IPS-15b (cell line): ENCODE data around the gene RDM1.
"Not testable (repeated sequence)": the region's sequence is repeated elsewhere in the genome, so short reads cannot be mapped to it uniquely, and the experiment has no call there.

Experiments
- H3K27me3 ChIP-seq: one replicate; pipeline ENCODE4 v1.6.1; 2013; ENCODE audit warnings: low read length; ENCODE audit not compliant: control insufficient read depth, insufficient read depth
- H3K36me3 ChIP-seq: one replicate; pipeline ENCODE4 v1.6.1; 2013; ENCODE audit warnings: low read length; ENCODE audit not compliant: control insufficient read depth, insufficient read depth
- H3K4me1 ChIP-seq: one replicate; pipeline ENCODE4 v1.6.1; 2013; ENCODE audit warnings: mild to moderate bottlenecking, low read length; ENCODE audit not compliant: control insufficient read depth, insufficient read depth
- H3K4me3 ChIP-seq: one replicate; pipeline ENCODE4 v1.5.1; 2013; ENCODE audit warnings: low read depth, low read length
- H3K9ac ChIP-seq: one replicate; pipeline ENCODE4 v1.6.1; 2013; ENCODE audit warnings: low read depth, mild to moderate bottlenecking, low read length
- H3K9me3 ChIP-seq: one replicate; pipeline ENCODE4 v1.6.1; 2013; ENCODE audit warnings: mild to moderate bottlenecking, low read length; ENCODE audit not compliant: control insufficient read depth, insufficient read depth

RDM1 gene

GRCh38 chr17:35953720-35954119, 23.1 kb upstream of the RDM1 start:
- peaks cover 5% of the 10 kb centered on the region for H3K4me1 ChIP-seq
- H3K36me3 ChIP-seq, result no peaks in the 10 kb centered on the region
- H3K9me3 ChIP-seq, result no peaks in the 10 kb centered on the region
- H3K9ac ChIP-seq, result no peak overlapping the region
- no peak overlapping the region for H3K4me3 ChIP-seq
- no peaks in the 10 kb centered on the region for H3K27me3 ChIP-seq

DNA sequence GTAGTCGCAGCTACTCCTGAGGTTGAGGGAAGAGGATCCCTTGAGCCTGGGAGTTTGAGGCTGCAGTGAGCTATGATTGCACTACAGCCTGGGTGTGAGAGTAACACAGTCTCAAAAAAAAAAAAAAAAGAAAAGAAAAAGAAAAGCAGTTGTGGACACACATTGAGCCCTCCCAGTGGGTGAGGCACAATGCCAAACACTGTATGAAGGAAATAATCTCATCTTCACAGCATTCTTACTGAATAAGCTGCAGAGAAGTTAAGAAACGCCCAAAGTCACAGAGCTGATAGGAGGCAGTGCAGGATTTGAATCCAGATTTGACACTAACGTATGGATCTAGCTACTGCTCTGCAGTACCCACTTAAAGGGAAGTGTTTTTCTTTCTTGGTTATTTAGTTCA, 18.8 kb upstream of the RDM1 start:
- no peak overlapping the region for H3K4me3 ChIP-seq
- no peaks in the 10 kb centered on the region for H3K27me3 ChIP-seq
- no peak overlapping the region for H3K9ac ChIP-seq
- no peaks in the 10 kb centered on the region for H3K36me3 ChIP-seq
- H3K4me1 ChIP-seq, result peaks cover 5% of the 10 kb centered on the region
- H3K9me3 ChIP-seq, result no peaks in the 10 kb centered on the region

DNA sequence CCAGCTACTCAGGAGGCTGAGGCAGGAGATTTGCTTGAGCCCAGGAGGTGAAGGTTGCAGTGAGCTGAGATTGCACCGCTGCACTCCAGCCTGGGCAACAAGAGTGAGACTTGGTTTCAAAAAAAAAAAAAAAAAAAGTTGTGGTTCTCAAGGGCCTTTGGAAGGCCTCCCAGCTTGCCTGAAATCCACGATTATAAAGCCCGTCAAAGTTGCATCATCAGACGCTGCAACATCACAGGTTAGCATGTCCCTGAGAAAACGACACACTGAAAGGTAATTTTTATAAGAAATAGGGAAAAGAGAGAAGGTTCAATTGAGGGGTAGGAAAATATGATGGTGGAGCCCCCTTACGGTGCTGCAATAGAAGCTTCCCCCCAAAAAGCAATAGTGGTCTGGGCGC, 17.5 kb upstream of the RDM1 start:
- Histone ChIP-seq H3K4me3 (no peak overlapping the region), H3K9me3 (no peaks in the 10 kb centered on the region), H3K27me3 (no peaks in the 10 kb centered on the region), H3K36me3 (no peaks in the 10 kb centered on the region), H3K4me1 (no peaks in the 10 kb centered on the region), H3K9ac (no peak overlapping the region)

- Histone ChIP-seq H3K27me3 (no peaks in the 10 kb centered on the region), H3K36me3 (no peaks in the 10 kb centered on the region), H3K9me3 (no peaks in the 10 kb centered on the region), H3K9ac (no peak overlapping the region), H3K4me1 (no peaks in the 10 kb centered on the region), H3K4me3 (no peak overlapping the region)
These were observed 16.6 kb upstream of the RDM1 start for GRCh38 chr17:35947156-35947585.

- Histone ChIP-seq H3K9ac (no peak overlapping the region), H3K9me3 (no peaks in the 10 kb centered on the region), H3K4me1 (no peaks in the 10 kb centered on the region)
These were observed 13.6 kb upstream of the RDM1 start for GRCh38 chr17:35944151-35944550.

DNA sequence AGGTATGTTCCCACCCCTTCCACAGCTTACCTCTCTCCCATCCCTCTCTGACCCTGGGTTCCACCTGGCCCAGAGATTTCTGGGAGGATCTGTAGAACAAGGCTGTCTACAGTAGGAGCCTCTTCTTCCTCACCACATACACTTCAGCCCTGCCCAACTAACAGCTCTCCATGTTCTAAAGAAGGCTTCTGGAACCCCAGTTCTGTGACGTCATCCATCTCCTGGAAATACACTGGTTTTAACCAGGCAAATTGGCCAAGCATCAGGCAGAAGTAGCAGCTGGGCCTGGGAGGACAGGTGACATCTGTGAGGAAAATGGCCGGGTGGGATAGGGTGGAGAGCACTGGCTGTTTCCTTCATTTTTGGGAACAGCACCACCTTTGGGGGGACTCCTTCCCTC, 13.0 kb upstream of the RDM1 start, which contains the start of gene LYZL6:
LYZL6 (minus strand) TSS at position 177 of the 400 bp plus-strand sequence. CDS start 4,357 bp downstream, outside the sequence.
- Histone ChIP-seq H3K9me3 (no peaks in the 10 kb centered on the region), H3K9ac (no peak within 1 kb of the TSS), H3K4me1 (no peaks in the 10 kb centered on the region), H3K4me3 (no peak within 1 kb of the TSS), H3K27me3 (no peaks in the 10 kb centered on the region), H3K36me3 (no peaks in the 10 kb centered on the region)

More at GRCh38 chr17:35944151-35944550, 13.6 kb upstream of the RDM1 start:
- Histone ChIP-seq H3K27me3 (no peaks in the 10 kb centered on the region), H3K36me3 (no peaks in the 10 kb centered on the region), H3K4me3 (no peak overlapping the region)

DNA sequence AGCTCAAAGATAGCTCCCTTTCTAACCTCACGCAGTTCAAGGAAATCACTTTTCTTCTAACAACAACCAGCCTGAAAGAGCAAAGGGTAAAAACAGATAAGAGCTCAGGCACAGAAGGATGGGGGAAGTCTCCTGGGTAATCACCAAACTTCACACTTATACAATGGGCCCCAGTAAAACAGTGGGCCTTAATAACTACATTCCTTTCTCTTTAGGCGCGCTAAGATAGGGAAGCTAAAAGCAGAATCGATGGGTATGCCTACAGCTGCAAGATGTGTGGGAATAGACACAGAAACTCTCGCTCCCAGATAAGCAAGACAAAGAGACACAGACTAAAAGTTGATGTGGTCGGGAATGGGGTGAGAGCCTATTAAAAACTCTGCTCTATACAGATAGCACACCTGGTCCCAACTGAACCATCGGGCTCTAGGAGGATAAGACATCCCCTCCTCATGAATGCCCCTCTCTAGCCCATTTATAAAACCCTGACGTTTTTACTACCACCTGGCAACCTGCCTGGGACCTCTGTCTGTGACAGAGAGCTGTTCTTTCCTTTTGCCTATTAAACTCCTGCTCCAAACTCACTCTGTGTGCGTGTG, 12.1 kb upstream of the RDM1 start:
- Histone ChIP-seq H3K4me1 (no peaks in the 10 kb centered on the region), H3K4me3 (no peak overlapping the region), H3K27me3 (no peaks in the 10 kb centered on the region), H3K9ac (no peak overlapping the region), H3K9me3 (no peaks in the 10 kb centered on the region), H3K36me3 (no peaks in the 10 kb centered on the region)

DNA sequence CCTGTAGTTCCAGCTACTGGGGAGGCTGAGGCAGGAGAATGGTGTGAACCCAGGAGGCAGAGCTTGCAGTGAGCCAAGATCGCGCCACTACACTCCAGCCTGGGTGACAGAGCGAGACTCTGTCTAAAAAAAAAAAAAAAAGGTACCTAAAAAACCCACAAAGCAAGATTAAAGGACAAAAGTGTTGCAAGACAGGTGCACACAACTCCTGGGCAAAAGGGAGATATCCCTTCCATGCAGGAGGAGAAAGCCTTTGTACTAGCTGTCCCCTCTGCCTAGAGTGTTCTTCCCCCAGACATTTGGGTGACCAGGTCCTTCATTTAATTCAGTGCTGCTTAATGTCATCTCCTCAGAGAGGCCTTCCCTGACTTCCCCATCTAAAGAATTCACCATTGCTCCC, 7.9 kb upstream of the RDM1 start:
- H3K9me3 ChIP-seq, H3K4me3 ChIP-seq, H3K9ac ChIP-seq, H3K4me1 ChIP-seq, H3K27me3 ChIP-seq, H3K36me3 ChIP-seq: not testable (repeated sequence)

- Histone ChIP-seq H3K36me3 (no peaks in the 10 kb centered on the region), H3K9ac (no peak overlapping the region), H3K4me1 (peaks cover 3% of the 10 kb centered on the region), H3K9me3 (no peaks in the 10 kb centered on the region), H3K27me3 (no peaks in the 10 kb centered on the region), H3K4me3 (no peak overlapping the region)
These were observed 5.5 kb upstream of the RDM1 start for GRCh38 chr17:35936063-35936462.

- Histone ChIP-seq H3K4me3 (no peak overlapping the region), H3K36me3 (no peaks in the 10 kb centered on the region), H3K27me3 (peaks cover 5% of the 10 kb centered on the region), H3K4me1 (peaks cover 6% of the 10 kb centered on the region), H3K9ac (no peak overlapping the region), H3K9me3 (no peaks in the 10 kb centered on the region)
These were observed 4.2 kb upstream of the RDM1 start for GRCh38 chr17:35934760-35935159.

DNA sequence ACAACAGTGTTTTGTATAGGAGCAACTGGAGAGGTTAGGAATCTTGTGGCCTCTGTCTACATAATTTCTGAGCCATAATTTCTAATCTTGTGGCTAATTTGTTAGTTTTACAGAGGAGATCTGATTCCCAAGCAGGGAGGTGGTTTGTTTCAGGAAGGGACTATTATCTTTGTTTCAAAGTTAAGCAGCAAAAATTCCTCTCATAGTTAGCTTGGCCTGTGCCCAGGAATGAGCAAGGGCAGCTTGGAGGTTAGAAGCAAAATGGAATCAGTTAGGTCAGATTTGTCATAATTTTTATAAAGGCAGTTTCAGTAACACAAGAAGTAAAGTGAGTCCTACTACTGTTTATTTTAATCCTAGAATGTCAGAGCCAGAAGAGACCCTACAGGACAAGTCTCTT, 2.0 kb upstream of the RDM1 start:
- H3K4me3 ChIP-seq, result no peak overlapping the region
- H3K27me3 ChIP-seq, result peaks cover 6% of the 10 kb centered on the region
- H3K9me3 ChIP-seq, result no peaks in the 10 kb centered on the region
- H3K9ac ChIP-seq, result no peak overlapping the region
- peaks cover 6% of the 10 kb centered on the region for H3K4me1 ChIP-seq
- H3K36me3 ChIP-seq, result no peaks in the 10 kb centered on the region

DNA sequence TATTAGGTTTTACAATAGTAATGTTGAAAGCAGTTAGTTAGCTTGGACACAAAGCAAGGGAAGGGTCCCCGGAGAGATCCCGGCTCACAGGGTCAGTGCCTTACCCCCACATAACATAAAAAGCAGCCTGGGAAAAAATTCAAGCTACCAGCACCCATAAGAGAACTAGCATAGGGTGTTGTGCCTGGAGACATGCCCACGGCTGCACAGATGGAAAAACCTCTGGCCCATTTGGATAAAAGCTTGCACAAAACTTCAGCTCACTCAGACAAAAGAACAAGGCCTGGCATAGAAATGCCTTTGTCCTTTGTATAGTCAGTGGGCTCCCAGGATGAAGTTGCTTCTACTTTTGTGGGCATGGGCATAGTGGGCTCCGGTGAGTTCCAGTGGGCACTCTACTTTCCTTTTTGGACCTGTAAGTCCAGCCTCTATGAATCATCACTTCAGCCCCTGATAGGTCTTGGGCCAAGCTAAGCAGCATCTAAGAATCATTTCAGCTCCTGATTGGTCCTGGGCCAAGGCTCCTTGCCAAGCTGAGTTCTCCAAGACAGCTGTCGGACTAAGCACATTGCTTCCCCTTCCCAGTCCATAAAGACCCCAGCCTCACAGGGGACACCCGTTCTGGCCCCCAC, 1.3 kb upstream of the RDM1 start:
- Histone ChIP-seq H3K9me3 (no peaks in the 10 kb centered on the region), H3K4me1 (peaks cover 6% of the 10 kb centered on the region), H3K9ac (no peak overlapping the region), H3K4me3 (no peak overlapping the region), H3K27me3 (peaks cover 6% of the 10 kb centered on the region), H3K36me3 (no peaks in the 10 kb centered on the region)
